HepG2 (cell line): ENCODE measurements around the gene BAIAP2L1.

Source experiments
- RARA ChIP-seq: IDR thresholded peaks from 2 replicates; pipeline ENCODE4 v1.6.1; 2016; ENCODE audit warnings: missing genetic modification reagents, missing compliant biosample characterization
- RERE ChIP-seq: IDR thresholded peaks from 2 replicates; pipeline ENCODE4 v1.6.1; 2016; ENCODE audit warnings: low read depth, missing genetic modification reagents, missing compliant biosample characterization
- ZNF138 ChIP-seq: sonication (generic); formaldehyde crosslinking; IDR thresholded peaks from 2 replicates; pipeline ENCODE4 v1.5.0; 2020; ENCODE audit warnings: mild to moderate bottlenecking, low read depth, missing genetic modification reagents
- TF ChIP-seq, protein P1 (sequence below): IDR thresholded peaks from 2 replicates; pipeline ENCODE4 v1.4.0; 2020; ENCODE audit warnings: mild to moderate bottlenecking, missing genetic modification reagents
- TF ChIP-seq, protein P2 (sequence below): sonication (generic); formaldehyde crosslinking; IDR thresholded peaks from 2 replicates; pipeline ENCODE4 v1.5.0; 2020; ENCODE audit warnings: mild to moderate bottlenecking, missing genetic modification reagents, moderate library complexity

DNA sequence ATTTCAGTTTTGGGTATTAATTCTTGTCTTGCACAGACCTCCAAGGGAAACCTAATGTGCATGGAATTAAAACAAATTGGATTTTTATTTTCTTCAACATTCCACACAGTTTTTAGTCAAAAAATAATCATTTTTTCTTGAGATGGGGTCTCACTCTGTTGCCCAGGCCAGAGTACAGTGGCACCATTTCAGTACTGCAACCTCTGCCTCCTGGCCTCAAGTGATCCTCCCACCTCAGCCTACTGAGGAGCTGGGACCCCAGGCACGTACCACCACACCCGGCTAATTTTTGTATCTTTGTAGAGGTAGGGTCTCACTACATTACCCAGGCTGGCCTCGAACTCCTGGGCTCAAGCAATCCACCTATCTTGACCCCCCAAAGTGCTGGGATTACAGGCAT is 4.9 kb downstream of the BAIAP2L1 start:
- TF ChIP-seq ZNF138 (CRISPR knock-in tag) (no peak), RERE (CRISPR knock-in tag) (no peak), RARA (CRISPR knock-in tag) (no peak)
- TF ChIP-seq, protein P1, sequence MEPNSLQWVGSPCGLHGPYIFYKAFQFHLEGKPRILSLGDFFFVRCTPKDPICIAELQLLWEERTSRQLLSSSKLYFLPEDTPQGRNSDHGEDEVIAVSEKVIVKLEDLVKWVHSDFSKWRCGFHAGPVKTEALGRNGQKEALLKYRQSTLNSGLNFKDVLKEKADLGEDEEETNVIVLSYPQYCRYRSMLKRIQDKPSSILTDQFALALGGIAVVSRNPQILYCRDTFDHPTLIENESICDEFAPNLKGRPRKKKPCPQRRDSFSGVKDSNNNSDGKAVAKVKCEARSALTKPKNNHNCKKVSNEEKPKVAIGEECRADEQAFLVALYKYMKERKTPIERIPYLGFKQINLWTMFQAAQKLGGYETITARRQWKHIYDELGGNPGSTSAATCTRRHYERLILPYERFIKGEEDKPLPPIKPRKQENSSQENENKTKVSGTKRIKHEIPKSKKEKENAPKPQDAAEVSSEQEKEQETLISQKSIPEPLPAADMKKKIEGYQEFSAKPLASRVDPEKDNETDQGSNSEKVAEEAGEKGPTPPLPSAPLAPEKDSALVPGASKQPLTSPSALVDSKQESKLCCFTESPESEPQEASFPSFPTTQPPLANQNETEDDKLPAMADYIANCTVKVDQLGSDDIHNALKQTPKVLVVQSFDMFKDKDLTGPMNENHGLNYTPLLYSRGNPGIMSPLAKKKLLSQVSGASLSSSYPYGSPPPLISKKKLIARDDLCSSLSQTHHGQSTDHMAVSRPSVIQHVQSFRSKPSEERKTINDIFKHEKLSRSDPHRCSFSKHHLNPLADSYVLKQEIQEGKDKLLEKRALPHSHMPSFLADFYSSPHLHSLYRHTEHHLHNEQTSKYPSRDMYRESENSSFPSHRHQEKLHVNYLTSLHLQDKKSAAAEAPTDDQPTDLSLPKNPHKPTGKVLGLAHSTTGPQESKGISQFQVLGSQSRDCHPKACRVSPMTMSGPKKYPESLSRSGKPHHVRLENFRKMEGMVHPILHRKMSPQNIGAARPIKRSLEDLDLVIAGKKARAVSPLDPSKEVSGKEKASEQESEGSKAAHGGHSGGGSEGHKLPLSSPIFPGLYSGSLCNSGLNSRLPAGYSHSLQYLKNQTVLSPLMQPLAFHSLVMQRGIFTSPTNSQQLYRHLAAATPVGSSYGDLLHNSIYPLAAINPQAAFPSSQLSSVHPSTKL = no peak
- TF ChIP-seq, protein P2, sequence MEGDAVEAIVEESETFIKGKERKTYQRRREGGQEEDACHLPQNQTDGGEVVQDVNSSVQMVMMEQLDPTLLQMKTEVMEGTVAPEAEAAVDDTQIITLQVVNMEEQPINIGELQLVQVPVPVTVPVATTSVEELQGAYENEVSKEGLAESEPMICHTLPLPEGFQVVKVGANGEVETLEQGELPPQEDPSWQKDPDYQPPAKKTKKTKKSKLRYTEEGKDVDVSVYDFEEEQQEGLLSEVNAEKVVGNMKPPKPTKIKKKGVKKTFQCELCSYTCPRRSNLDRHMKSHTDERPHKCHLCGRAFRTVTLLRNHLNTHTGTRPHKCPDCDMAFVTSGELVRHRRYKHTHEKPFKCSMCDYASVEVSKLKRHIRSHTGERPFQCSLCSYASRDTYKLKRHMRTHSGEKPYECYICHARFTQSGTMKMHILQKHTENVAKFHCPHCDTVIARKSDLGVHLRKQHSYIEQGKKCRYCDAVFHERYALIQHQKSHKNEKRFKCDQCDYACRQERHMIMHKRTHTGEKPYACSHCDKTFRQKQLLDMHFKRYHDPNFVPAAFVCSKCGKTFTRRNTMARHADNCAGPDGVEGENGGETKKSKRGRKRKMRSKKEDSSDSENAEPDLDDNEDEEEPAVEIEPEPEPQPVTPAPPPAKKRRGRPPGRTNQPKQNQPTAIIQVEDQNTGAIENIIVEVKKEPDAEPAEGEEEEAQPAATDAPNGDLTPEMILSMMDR (CRISPR knock-in tag) = no peak
